Fibroblast of lung (primary cell): ENCODE measurements around the gene MINK1.

Experiments
- CTCF ChIP-seq, 2 donors: IDR thresholded peaks in 1 of 2; conservative IDR thresholded peaks in 1 of 2; 1 replicate in 1 of 2; 2 replicates in 1 of 2; pipeline ENCODE4 v1.5.1; 2011 to 2012; ENCODE audit warnings: low read length in 2 of 2, control low read depth in 1 of 2, inconsistent platforms in 1 of 2, low read depth in 1 of 2, mild to moderate bottlenecking in 1 of 2
- EZH2 ChIP-seq: IDR thresholded peaks from 2 replicates; pipeline ENCODE4 v1.5.1; 2012; ENCODE audit warnings: low read length, control low read depth, mild to moderate bottlenecking; ENCODE audit errors: missing control alignments

DNA sequence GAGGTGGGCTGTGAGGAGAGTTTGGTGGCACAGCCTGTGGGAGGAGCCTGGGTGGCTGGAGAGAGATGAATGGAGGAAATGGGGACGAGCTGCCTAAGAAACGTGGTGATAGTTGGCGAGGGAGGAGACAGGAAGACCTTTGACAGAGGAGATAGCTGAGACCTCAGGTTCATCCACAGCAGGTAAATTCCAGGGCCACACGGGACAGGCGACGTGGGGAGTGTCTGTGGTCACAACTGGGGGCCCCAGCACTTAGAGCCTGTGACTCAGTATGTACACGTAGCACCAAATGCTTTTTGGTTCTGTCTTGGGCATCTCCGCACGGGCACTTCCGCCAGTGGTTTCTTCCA lies 7.7 kb downstream of the MINK1 start:
- TF ChIP-seq CTCF (conservative IDR thresholded peaks at IDR 0.05 in 1 of 2, IDR thresholded peaks at IDR 0.05 in 1 of 2; ENCODE audit: low read depth in 1 of 2, low read length in 2 of 2) (no peak), EZH2 (no peak)
